HG03469 (cell line): ENCODE data around the gene MRPS11.
"Not testable (repeated sequence)": the region's sequence is repeated elsewhere in the genome, so short reads cannot be mapped to it uniquely, and the experiment has no call there.

Experiments used
- ATAC-seq: cut with Tn5 transposase; IDR thresholded peaks from one replicate; pipeline ENCODE4 v1.9.1; 2021; ENCODE audit warnings: mild to moderate bottlenecking, moderate library complexity, moderate number of reproducible peaks; ENCODE audit not compliant: unreplicated experiment

Gene MRPS11

GRCh38 chr15:88454867-88455810, 12.4 kb upstream of the MRPS11 start:
- peak; percentile 87 for ATAC-seq

- ATAC-seq = no peak
Measured at GRCh38 chr15:88456733-88457132, 10.8 kb upstream of the MRPS11 start.

GRCh38 chr15:88463870-88464532, 3.5 kb upstream of the MRPS11 start:
- no peak for ATAC-seq

- no peak for ATAC-seq
Measured at GRCh38 chr15:88465633-88466224, 1.8 kb upstream of the MRPS11 start.

GRCh38 chr15:88467935-88468528, 524 bp downstream of the MRPS11 start:
- ATAC-seq = no peak

GRCh38 chr15:88468721-88469120, 1.2 kb downstream of the MRPS11 start:
- ATAC-seq = not testable (repeated sequence)

GRCh38 chr15:88469321-88469720, 1.8 kb downstream of the MRPS11 start:
- ATAC-seq = no peak

- no peak for ATAC-seq
Measured at GRCh38 chr15:88470625-88471372, 3.3 kb downstream of the MRPS11 start.

GRCh38 chr15:88472225-88472624, 4.7 kb downstream of the MRPS11 start:
- ATAC-seq = no peak

GRCh38 chr15:88473661-88474293, 6.3 kb downstream of the MRPS11 start:
- ATAC-seq = not testable (repeated sequence)

- peak; percentile 46 for ATAC-seq
Measured at GRCh38 chr15:88476635-88477060, 9.1 kb downstream of the MRPS11 start.

GRCh38 chr15:88477126-88477525, 9.6 kb downstream of the MRPS11 start:
- no peak for ATAC-seq

GRCh38 chr15:88477904-88478303, 10.4 kb downstream of the MRPS11 start:
- no peak for ATAC-seq

- no peak for ATAC-seq
Measured at GRCh38 chr15:88479169-88479568, 11.7 kb downstream of the MRPS11 start.

GRCh38 chr15:88480981-88481380, 13.5 kb downstream of the MRPS11 start:
- ATAC-seq = no peak

- no peak for ATAC-seq
Measured at GRCh38 chr15:88482263-88482662, 14.8 kb downstream of the MRPS11 start.

- no peak for ATAC-seq
Measured at GRCh38 chr15:88484682-88485331, 17.3 kb downstream of the MRPS11 start.

- no peak for ATAC-seq
Measured at GRCh38 chr15:88487178-88487795, 19.8 kb downstream of the MRPS11 start.
